IMR-90 (cell line): Measurements from ENCODE around the gene CWF19L2.

Source experiments
- MAFK ChIP-seq: IDR thresholded peaks from 2 replicates; pipeline ENCODE4 v1.6.1; 2012; ENCODE audit warnings: low read depth, low read length, improper control_type of control experiment
- POLR2A ChIP-seq: IDR thresholded peaks from 2 replicates; pipeline ENCODE4 v1.6.1; 2012; ENCODE audit warnings: mild to moderate bottlenecking, low read depth, low read length
- TF ChIP-seq, protein P1 (sequence below): conservative IDR thresholded peaks from 2 replicates; pipeline ENCODE4 v1.5.1; 2012; ENCODE audit warnings: mild to moderate bottlenecking, low read depth, low read length, improper control_type of control experiment

DNA sequence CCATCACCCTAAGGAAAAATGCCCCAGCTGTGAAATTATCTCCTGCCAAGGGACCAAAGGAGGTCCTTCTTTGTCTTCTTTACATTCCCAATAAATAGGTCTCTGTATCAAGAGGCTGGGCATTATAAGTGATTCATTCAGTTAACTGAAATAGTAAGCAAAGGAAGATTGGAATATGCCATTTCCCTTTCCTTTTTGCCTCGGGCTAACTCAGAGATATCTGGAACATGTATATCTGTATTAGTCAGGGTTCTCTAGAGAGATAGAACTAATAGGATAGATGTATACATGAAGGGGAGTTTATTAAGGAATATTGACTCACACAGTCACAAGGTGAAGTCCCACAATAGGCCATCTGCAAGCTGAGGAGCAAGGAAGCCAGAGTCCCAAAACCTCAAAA is 15.3 kb upstream of the CWF19L2 start:
- no peak for TF ChIP-seq POLR2A
- TF ChIP-seq, protein P1, sequence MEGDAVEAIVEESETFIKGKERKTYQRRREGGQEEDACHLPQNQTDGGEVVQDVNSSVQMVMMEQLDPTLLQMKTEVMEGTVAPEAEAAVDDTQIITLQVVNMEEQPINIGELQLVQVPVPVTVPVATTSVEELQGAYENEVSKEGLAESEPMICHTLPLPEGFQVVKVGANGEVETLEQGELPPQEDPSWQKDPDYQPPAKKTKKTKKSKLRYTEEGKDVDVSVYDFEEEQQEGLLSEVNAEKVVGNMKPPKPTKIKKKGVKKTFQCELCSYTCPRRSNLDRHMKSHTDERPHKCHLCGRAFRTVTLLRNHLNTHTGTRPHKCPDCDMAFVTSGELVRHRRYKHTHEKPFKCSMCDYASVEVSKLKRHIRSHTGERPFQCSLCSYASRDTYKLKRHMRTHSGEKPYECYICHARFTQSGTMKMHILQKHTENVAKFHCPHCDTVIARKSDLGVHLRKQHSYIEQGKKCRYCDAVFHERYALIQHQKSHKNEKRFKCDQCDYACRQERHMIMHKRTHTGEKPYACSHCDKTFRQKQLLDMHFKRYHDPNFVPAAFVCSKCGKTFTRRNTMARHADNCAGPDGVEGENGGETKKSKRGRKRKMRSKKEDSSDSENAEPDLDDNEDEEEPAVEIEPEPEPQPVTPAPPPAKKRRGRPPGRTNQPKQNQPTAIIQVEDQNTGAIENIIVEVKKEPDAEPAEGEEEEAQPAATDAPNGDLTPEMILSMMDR: no peak
- TF ChIP-seq MAFK: no peak
